Hepatocyte (in vitro differentiated cells): ENCODE measurements around the gene SHOX. TPM values are rescaled to one million over a fixed set of nuclear protein-coding genes. Genes with fewer than 3 reads are reported as not detected.

Experiments used
- DNase-seq: peaks from one replicate; pipeline ENCODE4 v3.0.0-alpha.2; 2016; ENCODE audit warnings: low spot score
- H2AFZ ChIP-seq: fragments of 200-600 bp; sonication (generic); 2 replicates; pipeline ENCODE4 v1.6.0; 2016; ENCODE audit warnings: antibody characterized with exemption, mild to moderate bottlenecking
- H3K27ac ChIP-seq: fragments of 200-600 bp; sonication (generic); 2 replicates; pipeline ENCODE4 v1.5.1; 2016; ENCODE audit warnings: mild to moderate bottlenecking
- H3K27me3 ChIP-seq: fragments of 200-600 bp; sonication (generic); 2 replicates; pipeline ENCODE4 v1.6.1; 2016
- H3K36me3 ChIP-seq: fragments of 200-600 bp; sonication (generic); replicated peaks from 2 replicates; pipeline ENCODE4 v1.5.1; 2016; ENCODE audit warnings: low read depth; ENCODE audit not compliant: insufficient read depth
- H3K4me1 ChIP-seq: fragments of 200-600 bp; sonication (generic); 2 replicates; pipeline ENCODE4 v1.5.1; 2016; ENCODE audit warnings: mild to moderate bottlenecking, moderate library complexity; ENCODE audit not compliant: insufficient read depth
- H3K4me2 ChIP-seq: fragments of 200-600 bp; sonication (generic); 2 replicates; pipeline ENCODE4 v1.6.0; 2016
- H3K4me3 ChIP-seq: fragments of 200-600 bp; sonication (generic); 2 replicates; pipeline ENCODE4 v1.5.1; 2016; ENCODE audit warnings: mild to moderate bottlenecking
- H3K79me2 ChIP-seq: fragments of 200-600 bp; sonication (generic); 2 replicates; pipeline ENCODE4 v1.6.0; 2017; ENCODE audit warnings: mild to moderate bottlenecking
- H3K9me2 ChIP-seq: fragments of 200-600 bp; sonication (generic); replicated peaks from 2 replicates; pipeline ENCODE4 v1.6.0; 2017; ENCODE audit warnings: mild to moderate bottlenecking; ENCODE audit not compliant: insufficient read depth
- H3K9me3 ChIP-seq: fragments of 200-600 bp; sonication (generic); 2 replicates; pipeline ENCODE4 v1.5.1; 2016; ENCODE audit warnings: low read depth, mild to moderate bottlenecking
- H4K20me1 ChIP-seq: fragments of 200-600 bp; sonication (generic); 2 replicates; pipeline ENCODE4 v1.6.0; 2016; ENCODE audit warnings: mild to moderate bottlenecking; ENCODE audit not compliant: insufficient read depth, poor library complexity, severe bottlenecking
- EZH2 ChIP-seq: fragments of 200-600 bp; sonication (generic); IDR thresholded peaks from 2 replicates; pipeline ENCODE4 v1.6.1; 2016; ENCODE audit warnings: antibody characterized with exemption, mild to moderate bottlenecking, borderline replicate concordance
- EZH2phosphoT487 ChIP-seq: fragments of 200-600 bp; sonication (generic); IDR thresholded peaks from one replicate; pipeline ENCODE4 v1.6.1; 2018; ENCODE audit warnings: antibody characterized with exemption, mild to moderate bottlenecking, low read depth, moderate library complexity; ENCODE audit not compliant: unreplicated experiment, severe bottlenecking
- WGBS: methylation state at CpG from one replicate; pipeline ENCODE4 v1.1.6; 2016; ENCODE audit warnings: low lambda C conversion rate; ENCODE audit errors: missing lambda C conversion rate; 5-methylcytosine and 5-hydroxymethylcytosine counted together
- polyA plus RNA-seq: library from polyadenylated mRNA; unstranded; fragments of >200 nt; fragmentation: Nextera tagmentation; extraction: Ambion mirVana; gene quantifications from 2 replicates; pipeline ENCODE4 v1.2.1, GENCODE V29; 2016
- total RNA-seq: library from RNA; depleted of rRNA; stranded (reverse); fragments of >200 nt; gene quantifications from 2 replicates; pipeline ENCODE4 v1.2.3, GENCODE V29; 2014
- TF ChIP-seq, protein P1 (sequence below): fragments of 200-600 bp; sonication (generic); IDR thresholded peaks from 2 replicates; pipeline ENCODE4 v1.5.1; 2016; ENCODE audit warnings: antibody characterized with exemption, mild to moderate bottlenecking; ENCODE audit not compliant: poor library complexity

Gene SHOX
- total and polyA plus RNA-seq, 2 experiments from 2014 or later = 0.10 TPM; not detected in 1

- Histone ChIP-seq H3K4me3 (no peak overlapping the region), H3K36me3 (no peaks in the 10 kb centered on the region), H2AFZ (no peak overlapping the region), H3K79me2 (no peaks in the 10 kb centered on the region), H3K4me1 (no peaks in the 10 kb centered on the region), H3K27ac (no peak overlapping the region), H3K4me2 (no peak overlapping the region), H3K9me3 (no peaks in the 10 kb centered on the region), H4K20me1 (no peaks in the 10 kb centered on the region), H3K27me3 (no peaks in the 10 kb centered on the region), H3K9me2 (no peaks in the 10 kb centered on the region)
- DNase-seq = no peak
- TF ChIP-seq, protein P1, sequence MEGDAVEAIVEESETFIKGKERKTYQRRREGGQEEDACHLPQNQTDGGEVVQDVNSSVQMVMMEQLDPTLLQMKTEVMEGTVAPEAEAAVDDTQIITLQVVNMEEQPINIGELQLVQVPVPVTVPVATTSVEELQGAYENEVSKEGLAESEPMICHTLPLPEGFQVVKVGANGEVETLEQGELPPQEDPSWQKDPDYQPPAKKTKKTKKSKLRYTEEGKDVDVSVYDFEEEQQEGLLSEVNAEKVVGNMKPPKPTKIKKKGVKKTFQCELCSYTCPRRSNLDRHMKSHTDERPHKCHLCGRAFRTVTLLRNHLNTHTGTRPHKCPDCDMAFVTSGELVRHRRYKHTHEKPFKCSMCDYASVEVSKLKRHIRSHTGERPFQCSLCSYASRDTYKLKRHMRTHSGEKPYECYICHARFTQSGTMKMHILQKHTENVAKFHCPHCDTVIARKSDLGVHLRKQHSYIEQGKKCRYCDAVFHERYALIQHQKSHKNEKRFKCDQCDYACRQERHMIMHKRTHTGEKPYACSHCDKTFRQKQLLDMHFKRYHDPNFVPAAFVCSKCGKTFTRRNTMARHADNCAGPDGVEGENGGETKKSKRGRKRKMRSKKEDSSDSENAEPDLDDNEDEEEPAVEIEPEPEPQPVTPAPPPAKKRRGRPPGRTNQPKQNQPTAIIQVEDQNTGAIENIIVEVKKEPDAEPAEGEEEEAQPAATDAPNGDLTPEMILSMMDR = no peak
- no peak for TF ChIP-seq EZH2
- no peak for TF ChIP-seq EZH2phosphoT487
- WGBS = 100% methylated on average over 3 of the region's 3 CpGs
Measured at GRCh38 chrX:681989-682388, 51.4 kb downstream of the SHOX start.

DNA sequence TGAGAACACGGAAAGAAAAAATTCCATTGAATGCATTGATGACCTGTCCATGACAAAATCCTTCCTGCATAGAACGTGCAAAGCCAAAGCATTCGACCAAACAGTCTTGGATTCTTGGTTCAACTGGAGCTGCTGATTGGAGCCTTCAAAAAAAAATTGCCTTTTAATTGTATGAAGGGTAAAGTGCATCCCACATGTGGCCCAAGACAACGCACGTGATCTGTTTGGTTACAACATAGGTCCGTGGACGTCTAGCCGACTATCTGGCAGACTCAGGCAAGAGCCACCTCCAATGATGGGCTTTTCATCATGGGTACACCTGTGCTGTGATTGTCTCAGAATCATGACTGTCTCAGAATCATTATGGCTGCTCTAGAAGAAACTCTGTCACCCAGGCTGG is 52.3 kb downstream of the SHOX start:
- H3K27ac ChIP-seq = no peak overlapping the region
- H3K36me3 ChIP-seq = no peaks in the 10 kb centered on the region
- no peak overlapping the region for H3K4me3 ChIP-seq
- H3K9me2 ChIP-seq = no peaks in the 10 kb centered on the region
- H3K4me1 ChIP-seq = no peaks in the 10 kb centered on the region
- H2AFZ ChIP-seq = no peak overlapping the region
- H3K9me3 ChIP-seq = no peaks in the 10 kb centered on the region
- TF ChIP-seq EZH2phosphoT487 = no peak
- TF ChIP-seq, protein P1 = no peak
- TF ChIP-seq EZH2 = no peak
- no peak for DNase-seq
- no peaks in the 10 kb centered on the region for H3K27me3 ChIP-seq
- H3K4me2 ChIP-seq = no peak overlapping the region
- H3K79me2 ChIP-seq = no peaks in the 10 kb centered on the region
- H4K20me1 ChIP-seq = no peaks in the 10 kb centered on the region
- 87% methylated on average over 8 of the region's 8 CpGs for WGBS

- Histone ChIP-seq H3K79me2 (no peaks in the 10 kb centered on the region), H3K4me1 (no peaks in the 10 kb centered on the region), H3K36me3 (no peaks in the 10 kb centered on the region), H4K20me1 (no peaks in the 10 kb centered on the region), H3K27me3 (no peaks in the 10 kb centered on the region), H3K9me2 (no peaks in the 10 kb centered on the region), H3K9me3 (no peaks in the 10 kb centered on the region), H3K27ac (no peak overlapping the region), H2AFZ (no peak overlapping the region), H3K4me3 (no peak overlapping the region), H3K4me2 (no peak overlapping the region)
- DNase-seq = no peak
- TF ChIP-seq EZH2phosphoT487 (no peak), EZH2 (no peak)
- TF ChIP-seq, protein P1 = no peak
- WGBS = 60% methylated on average over 8 of the region's 8 CpGs
Measured at GRCh38 chrX:683576-683975, 53.0 kb downstream of the SHOX start.
